HG03469 (cell line): Measurements from ENCODE around the gene FHIT.

ENCODE experiments used
- ATAC-seq: cut with Tn5 transposase; IDR thresholded peaks from one replicate; pipeline ENCODE4 v1.9.1; 2021; ENCODE audit warnings: mild to moderate bottlenecking, moderate library complexity, moderate number of reproducible peaks; ENCODE audit not compliant: unreplicated experiment

The FHIT gene

DNA sequence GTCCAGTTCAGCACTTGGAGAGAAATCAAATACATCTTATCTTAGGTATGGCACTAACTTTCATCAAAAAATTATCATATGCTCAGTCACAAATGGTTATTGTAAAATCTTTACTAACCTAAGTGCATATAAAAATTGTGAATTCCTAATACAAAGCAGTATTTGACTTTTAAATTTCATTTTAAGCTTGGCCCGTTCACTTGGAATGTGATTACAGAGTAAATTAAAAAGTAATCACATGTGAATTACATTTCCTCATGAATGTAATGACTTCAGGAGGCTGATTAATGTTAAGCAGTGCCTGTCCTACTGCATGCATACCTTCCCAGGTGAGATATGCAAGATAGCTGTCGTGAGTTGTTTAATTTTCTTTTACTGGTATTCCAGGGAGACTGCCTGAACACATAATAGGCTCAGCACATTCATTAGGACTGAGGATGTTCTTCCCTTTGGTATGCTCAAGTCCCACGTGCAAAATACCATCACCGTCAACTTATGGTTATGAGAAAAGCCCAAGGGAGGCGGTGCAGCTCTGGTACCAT lies 1053.0 kb downstream of the FHIT start:
- no peak for ATAC-seq

- ATAC-seq: no peak
Observed at GRCh38 chr3:60192297-60193114, 1058.7 kb downstream of the FHIT start.

DNA sequence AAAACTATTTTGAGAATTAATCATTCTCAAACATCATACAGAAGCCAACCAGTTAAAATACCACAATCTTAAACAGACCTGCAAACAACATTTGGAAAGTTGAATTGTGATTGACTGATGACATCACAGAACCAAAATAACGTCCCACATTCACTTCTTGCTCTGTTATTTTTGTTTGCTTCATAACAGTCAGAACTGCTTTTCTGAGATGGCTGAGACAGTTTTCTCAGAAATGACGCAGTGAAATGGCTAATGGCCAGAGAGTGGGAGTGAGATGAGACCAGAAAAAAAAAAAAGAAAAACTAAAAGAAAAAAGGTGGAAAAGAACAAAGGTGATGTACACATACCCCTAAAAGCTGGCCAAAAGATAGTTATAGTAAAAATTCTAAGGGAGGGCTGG lies 1061.2 kb downstream of the FHIT start:
- no peak for ATAC-seq

GRCh38 chr3:60189304-60189703 lies 1061.9 kb downstream of the FHIT start:
- no peak for ATAC-seq

- no peak for ATAC-seq
Observed at GRCh38 chr3:60188803-60189202, 1062.4 kb downstream of the FHIT start.

- no peak for ATAC-seq
Observed at GRCh38 chr3:60187343-60187742, 1063.9 kb downstream of the FHIT start.

DNA sequence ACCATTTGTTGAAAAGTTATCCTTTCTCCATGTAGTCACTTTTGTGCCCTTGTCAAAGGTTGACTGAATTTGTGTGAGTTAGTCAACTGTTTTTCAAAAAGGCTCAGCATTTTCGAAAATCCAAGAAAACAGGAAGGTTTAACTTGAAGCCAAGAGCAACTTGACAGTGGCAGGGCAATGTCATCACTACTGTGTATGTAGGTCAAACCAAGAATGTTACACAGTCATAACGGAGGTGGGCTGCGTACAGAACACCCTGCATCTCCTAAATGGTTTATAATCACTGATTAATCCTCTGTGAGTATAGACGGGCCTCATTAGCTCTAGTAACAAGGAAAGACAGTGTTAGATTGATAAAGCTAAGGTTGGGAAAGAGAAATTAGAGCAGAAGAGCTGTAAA lies 1064.9 kb downstream of the FHIT start:
- ATAC-seq: no peak

- ATAC-seq: no peak
Observed at GRCh38 chr3:60185161-60185560, 1066.1 kb downstream of the FHIT start.

GRCh38 chr3:60182697-60183096 lies 1068.6 kb downstream of the FHIT start:
- ATAC-seq: no peak

DNA sequence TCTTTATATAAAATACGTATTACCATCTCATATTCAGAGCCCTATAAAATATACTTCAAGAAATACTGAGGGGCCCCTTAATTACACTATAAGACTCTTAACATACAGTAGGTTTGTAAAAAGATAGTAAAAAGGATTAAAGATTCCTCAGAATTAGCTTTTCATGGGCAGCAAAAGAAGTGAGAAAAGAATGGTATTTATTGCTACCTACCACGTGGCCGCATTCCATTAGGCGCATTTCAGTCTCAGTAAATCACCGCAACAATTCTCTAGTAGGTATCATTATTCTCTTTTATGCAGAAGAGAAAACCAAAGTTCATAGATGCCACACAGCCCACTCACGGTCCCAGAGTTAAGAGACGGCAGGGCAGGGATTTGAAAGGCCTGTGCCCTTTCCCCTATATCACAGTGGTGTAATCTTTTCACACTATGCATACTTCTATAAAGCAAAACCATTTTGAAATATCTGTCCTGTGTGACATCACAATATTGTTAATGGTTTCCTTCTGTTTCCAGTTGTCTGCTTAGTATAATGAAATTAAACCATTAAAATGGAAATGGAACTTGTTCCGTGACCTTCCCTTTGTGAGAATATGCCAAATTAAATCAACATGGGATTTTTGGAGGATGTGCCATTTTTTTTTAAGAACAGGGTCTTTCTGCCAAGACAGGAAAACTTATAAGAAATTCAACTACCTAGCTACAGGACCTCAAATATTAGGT lies 1072.2 kb downstream of the FHIT start:
- no peak for ATAC-seq

GRCh38 chr3:60177726-60178125 lies 1073.5 kb downstream of the FHIT start:
- ATAC-seq: no peak

- no peak for ATAC-seq
Observed at GRCh38 chr3:60176614-60177013, 1074.6 kb downstream of the FHIT start.

GRCh38 chr3:60175680-60176079 lies 1075.6 kb downstream of the FHIT start:
- no peak for ATAC-seq

DNA sequence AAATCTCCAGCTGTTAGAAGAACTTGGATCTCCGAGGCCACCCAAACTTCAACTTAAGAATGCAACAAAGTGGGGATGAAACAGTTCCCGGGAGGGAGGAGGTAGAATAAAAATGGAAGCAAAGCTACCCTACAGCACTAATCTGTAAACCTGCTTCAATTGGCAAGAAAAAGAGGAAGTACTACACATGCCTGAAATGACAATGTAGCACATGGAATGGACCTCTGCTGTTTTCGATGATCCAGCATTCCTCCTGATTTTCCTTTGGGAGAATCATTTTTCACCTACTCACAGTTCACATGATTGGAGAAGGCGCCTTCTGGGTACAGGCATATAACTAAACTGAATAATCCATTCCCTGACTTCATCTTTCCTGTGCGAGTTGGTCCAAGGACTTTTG lies 1081.5 kb downstream of the FHIT start:
- ATAC-seq: no peak

DNA sequence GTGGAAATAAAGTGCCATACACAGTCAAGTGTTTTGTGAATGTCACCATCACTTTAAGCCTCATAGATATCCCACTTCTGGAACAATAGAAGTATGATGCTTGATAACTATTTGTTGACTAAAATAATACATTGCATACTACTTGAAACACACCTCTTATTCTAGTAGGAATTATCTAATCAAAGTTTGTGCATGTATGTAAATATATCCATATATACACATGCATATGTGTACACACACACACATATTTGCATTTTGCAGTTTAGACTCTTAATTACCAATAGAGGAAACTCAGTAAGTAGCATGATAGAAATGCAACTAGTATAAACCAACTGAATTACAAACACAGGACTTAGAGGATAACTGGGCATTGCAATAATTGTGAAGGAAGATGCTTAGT lies 1084.1 kb downstream of the FHIT start:
- no peak for ATAC-seq

DNA sequence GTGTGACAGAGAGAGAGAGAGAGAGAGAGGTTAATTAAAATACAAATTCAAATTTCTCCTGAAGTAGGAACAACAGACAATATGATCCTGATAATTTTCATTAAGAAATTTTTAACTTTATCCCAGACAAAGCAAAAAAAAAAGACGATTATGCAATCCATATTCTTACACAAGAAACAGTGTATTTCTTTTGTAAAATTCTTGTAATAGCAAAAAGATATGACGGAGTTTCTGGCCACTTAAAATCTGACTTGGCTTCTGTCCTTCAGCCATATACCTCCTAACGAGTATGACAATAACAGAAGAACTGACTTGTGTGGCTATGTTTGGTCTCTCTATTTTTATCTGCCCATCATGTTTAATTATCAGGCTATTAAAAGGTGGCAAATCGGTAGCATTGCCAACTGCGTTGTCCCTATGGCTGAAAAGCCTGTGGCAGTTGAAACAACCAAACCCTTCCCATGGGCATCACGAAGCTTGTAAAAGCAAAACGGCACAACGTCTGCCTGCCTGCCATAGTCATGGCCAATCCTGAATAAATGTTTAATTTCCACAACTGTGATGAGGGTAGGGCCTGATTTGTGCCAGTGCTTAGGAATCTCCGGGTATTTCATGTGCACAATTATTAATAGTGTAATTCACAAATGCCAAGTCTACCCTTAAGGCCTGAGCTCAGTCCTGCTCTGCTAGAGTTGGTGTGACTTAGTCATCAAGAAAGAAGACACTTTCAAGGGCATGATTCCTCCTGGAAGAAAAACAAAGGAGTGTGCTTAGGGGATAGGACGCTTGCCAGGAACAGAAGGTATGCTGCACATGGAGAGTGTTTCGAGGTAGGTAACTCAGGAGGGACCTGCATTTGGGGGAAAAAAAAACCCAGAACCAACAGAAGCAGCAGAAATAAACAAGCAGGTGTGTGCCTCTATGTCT lies 1090.2 kb downstream of the FHIT start:
- no peak for ATAC-seq

DNA sequence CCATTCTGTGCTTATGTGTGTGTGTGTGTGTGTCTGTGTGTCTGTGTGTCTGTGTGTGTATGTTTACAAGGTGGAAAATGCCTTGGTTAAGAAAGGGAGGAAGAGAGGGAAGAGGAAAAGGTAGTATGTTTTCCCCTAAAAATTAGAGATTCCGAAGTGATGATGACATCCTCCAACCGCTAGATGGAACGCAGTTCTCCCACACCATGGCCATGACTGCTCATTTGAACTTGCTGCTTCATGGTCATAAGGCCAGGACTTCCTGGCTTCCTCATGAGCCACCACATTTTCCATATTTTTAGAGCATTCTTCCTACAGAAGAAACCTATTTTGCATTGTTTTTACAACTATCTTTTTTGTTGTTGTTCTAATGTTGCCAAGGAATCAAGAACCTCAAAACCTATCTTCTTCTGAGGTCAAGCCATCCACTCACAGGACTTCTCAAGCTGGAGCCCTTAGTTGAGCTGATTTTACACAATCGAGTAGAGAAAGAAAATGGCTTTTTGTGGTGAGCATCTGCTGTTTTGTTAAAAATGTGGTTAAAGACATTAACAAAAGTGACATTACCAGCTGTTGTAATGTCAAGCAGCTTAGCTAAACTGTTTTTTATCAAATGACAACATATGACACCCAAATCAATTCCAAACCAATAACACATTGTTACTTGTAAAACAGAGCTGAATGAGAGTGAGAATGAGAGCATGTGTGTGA lies 1091.0 kb downstream of the FHIT start:
- ATAC-seq: no peak

GRCh38 chr3:60158035-60158434 lies 1093.2 kb downstream of the FHIT start:
- no peak for ATAC-seq

DNA sequence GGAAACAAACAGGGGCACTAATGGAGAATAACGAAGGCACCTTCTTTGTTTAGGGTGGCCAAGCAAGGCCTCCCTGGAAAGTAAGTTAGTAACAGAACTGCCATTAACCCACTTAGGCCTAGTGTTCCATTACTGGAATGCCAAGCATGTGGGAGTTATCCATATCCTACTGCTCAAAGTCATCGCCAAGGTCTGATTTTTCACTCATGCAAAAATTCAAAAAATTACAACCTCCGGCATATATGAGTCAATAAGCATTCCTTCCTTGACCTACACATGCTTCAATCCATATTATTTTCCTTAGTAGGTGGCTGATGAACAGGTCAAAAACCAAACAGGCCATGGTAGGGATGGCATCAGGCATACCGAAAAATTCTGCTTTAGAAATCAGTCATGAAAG lies 1097.2 kb downstream of the FHIT start:
- no peak for ATAC-seq

- ATAC-seq: no peak
Observed at GRCh38 chr3:60153221-60153999, 1097.8 kb downstream of the FHIT start.
